ENCODE data around the gene CALM1.

The CALM1 gene

GRCh38 chr14:90407230-90407629 is 10.4 kb downstream of the CALM1 start:
- DNase-seq (ENCODE audit: insufficient read length, low spot score) (no peak), FAIRE-seq (no peak)

GRCh38 chr14:90408713-90409112 is 11.9 kb downstream of the CALM1 start:
- no peak for DNase-seq (ENCODE audit: insufficient read length, low spot score)
- peak; percentile 23 for FAIRE-seq

- no peak for DNase-seq (ENCODE audit: insufficient read length, low spot score)
- no peak for FAIRE-seq
Observed at GRCh38 chr14:90409209-90409730, 12.4 kb downstream of the CALM1 start.

- FAIRE-seq (no peak), DNase-seq (ENCODE audit: insufficient read length, low spot score) (no peak)
Observed at GRCh38 chr14:90412058-90412457, 15.2 kb downstream of the CALM1 start.

DNA sequence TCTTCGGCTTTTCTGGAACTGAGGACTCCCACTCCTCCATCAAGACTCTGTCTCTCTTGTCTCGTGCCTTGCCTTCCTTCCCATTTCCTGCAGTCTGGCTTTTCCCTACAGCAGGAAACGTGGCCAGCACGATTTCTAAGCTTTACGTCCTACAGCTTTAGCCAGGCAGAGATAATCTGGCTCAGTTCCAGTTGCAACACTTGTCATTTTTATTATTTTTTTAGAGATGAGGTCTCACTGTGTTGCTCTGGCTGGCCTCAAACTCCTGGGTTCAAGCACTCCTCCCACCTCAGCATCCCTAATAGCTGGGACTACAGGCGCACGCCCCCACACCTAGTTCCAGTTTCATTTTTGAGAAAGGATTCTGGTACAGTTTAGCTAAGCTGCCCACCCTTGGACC is 19.9 kb downstream of the CALM1 start:
- FAIRE-seq = no peak
- no peak for DNase-seq (ENCODE audit: insufficient read length, low spot score)

DNA sequence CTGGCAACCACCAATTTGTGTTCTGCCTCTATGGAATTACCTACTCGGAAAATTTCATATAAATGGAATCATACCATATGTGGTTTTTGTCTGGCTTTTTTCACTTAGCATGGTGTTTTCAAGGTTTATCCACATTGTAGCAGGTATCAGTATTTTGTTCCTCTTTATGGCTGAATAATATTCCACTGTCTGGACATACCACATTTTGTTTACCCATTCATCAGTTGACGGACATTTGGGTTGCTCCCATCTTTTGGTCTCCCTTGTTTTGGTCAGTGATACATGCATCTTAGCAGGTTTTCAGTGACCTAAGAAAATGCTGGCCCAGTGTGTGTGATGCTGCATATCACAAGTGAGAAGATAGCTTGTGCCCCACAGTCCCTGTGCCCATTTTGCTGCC is 21.2 kb downstream of the CALM1 start:
- no peak for DNase-seq (ENCODE audit: insufficient read length, low spot score)
- no peak for FAIRE-seq

DNA sequence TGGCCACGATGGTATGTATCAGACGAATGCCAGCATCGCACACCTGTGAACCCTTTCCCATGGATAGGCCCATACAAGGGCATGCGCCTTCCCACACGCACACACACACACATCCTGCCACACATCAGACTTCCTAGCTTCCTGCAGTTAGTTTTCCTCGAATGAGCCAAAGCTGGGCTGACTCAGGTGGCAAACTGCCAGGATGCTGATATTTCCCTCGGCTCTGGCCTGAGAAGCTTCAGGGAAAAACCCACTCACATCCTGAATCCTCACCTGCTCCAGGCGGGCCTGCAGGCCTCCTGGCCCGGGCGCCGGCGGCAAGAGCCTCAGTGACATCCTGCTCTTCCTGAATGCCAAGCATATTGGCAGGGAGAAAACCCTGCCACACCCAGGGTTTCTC is 22.4 kb downstream of the CALM1 start:
- FAIRE-seq = no peak
- DNase-seq (ENCODE audit: insufficient read length, low spot score) = no peak

DNA sequence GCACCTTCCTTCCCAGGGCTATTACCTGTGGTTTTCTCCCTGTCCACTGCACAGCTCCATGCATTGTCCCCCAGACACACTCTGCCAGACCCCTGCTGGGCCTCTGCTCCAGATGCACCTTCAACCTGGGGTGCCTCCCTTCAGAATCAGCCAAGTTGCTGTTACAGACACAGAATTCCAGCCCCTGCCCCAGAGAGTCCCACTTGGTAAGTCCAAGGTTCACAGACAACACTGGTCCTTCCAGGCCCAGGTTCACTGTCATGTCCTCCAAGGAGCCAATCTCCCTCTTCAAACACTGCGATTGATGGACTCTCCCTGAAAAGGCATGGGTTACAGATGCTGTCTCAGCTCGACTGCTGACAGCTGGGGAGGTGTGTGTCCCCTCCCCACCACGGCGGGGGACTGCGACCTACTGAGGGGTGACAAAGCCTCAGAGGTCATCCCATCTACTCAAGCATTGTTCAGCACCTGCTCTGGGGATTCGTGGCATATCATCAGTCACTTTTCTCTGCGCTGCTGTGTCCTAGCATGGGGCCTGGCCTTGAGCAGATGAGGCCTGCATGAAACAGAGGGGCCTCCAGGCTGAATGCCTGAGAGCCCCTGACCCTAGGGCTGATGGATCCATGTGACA is 24.3 kb downstream of the CALM1 start:
- no peak for DNase-seq (ENCODE audit: insufficient read length, low spot score)
- no peak for FAIRE-seq

GRCh38 chr14:90421632-90422020 is 24.8 kb downstream of the CALM1 start:
- FAIRE-seq = no peak
- no peak for DNase-seq (ENCODE audit: insufficient read length, low spot score)

DNA sequence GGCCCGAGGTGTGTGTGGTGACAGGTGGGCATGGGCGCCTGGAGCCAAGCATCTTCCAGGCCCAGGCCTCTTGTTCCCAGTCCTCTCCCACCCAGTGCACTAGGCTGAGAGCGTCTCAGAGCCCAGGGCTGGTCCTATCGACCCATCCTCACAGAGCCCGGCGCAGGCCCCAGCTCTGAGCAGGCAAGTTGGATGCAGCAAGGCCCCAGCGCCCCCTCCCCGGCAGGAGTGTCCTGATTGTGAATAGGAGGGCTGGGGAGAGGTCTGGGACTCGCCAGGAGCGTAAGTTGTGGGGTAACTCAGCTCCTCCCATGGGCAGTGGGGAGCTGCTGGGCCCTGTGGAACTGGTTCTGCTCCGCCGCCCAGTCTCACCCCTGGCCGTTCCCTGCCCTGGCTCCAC is 26.3 kb downstream of the CALM1 start:
- DNase-seq (ENCODE audit: insufficient read length, low spot score) (no peak), FAIRE-seq (no peak)

GRCh38 chr14:90424075-90424474 is 27.2 kb downstream of the CALM1 start:
- DNase-seq (ENCODE audit: insufficient read length, low spot score) (no peak), FAIRE-seq (no peak)

DNA sequence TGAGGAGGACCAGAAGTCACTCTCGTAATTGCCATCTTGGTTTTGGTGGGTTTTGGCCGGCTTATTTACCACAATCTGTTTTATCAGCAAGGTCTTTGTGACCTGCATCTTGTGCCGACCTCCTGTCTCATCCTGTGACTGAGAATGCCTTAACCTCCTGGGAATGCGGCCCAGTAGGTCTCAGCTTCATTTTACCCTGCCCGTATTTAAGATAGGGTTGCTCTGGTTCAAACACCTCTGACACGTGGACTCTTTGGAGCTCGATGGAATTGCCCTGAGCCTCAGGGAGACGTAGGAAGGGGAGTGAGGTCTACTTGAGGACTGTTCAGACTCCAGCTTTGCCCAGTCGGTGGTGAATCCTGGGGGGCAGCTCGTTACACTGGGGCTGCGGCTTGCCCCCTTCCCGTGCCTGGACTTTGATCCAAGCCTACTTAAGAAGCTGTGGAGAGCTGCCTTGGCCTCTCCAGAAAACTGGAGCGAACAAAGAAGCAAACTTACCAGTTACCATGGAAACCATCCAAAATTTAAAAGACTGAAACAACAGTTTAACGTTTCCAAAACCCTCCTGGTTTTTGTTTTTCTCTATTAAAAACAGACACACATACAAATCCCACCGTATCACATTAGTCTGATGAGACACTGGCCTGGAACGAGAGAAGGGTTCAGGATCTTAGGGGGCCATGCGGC is 28.0 kb downstream of the CALM1 start:
- DNase-seq (ENCODE audit: insufficient read length, low spot score) = no peak
- peak; percentile 23 for FAIRE-seq

DNA sequence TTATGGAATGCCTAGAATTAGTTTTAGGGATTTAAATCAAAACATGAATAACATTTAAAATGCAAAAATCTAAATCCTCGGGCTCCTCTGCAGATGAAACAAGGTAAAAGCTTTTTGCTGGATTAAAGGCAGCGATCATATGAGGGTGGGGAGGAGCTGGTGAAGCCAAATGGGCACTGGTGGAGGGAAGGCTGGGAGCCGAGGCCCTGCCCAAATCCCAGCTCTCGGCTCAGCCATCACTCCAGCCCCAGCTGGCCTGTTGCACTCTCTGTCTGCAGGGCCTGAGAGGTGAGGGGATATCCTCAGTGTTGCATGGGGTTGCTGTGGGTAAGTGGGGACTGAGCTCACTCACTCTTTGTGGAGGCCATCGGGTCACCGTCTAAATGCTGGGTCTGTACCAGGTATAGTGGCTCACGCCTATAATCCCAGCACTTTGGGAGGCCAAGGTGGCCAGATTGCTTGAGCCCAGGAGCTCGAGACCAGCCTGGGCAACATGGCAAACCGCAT is 28.6 kb downstream of the CALM1 start:
- no peak for FAIRE-seq
- DNase-seq (ENCODE audit: insufficient read length, low spot score) = no peak

DNA sequence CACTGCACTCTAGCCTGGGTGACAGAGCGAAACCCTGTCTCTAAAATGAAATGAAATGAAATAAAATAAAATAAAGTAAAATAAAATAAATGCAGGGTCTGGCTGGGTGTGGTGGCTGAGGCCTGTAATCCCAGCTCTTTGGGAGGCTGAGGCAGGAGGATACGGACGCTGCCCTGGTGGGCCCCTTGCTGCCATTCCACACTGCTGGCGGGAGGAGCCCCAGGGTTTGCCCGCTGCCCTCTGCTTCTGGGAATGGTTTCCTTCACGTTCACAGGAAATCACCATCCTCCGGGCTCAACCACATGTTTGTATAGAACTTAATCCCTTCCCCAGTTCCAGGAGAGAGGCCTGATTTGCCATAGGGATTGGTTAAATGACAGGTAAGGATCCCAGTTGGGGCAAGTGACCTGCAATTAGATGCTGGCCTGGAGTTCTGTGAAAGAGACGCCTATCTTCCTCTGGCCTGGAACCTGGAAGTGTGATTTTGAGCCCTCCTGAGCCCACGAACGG is 29.3 kb downstream of the CALM1 start:
- DNase-seq (ENCODE audit: insufficient read length, low spot score) = no peak
- FAIRE-seq = no peak

- no peak for DNase-seq (ENCODE audit: insufficient read length, low spot score)
- no peak for FAIRE-seq
Observed at GRCh38 chr14:90426663-90427062, 29.8 kb downstream of the CALM1 start.

- DNase-seq (ENCODE audit: insufficient read length, low spot score) (no peak), FAIRE-seq (no peak)
Observed at GRCh38 chr14:90427848-90428426, 31.1 kb downstream of the CALM1 start.

DNA sequence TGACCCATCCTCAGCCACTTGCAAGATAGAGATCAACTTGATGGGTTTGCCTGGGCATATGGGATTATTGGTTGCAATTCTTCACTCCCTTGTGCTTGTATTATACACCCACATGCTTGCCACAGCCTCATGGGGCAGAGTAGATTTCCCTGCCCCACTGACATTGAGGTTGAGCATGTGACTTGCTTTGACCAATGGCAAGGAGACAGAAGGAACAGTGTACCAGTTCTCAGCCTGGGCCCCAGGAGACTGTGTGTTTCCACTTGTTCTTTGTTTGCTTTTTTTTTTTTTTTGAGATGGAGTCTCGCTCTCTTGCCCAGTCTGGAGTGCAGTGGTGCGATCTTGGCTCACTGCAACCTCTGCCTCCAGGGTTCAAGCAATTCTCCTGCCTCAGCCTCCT is 31.8 kb downstream of the CALM1 start:
- FAIRE-seq (no peak), DNase-seq (ENCODE audit: insufficient read length, low spot score) (no peak)

DNA sequence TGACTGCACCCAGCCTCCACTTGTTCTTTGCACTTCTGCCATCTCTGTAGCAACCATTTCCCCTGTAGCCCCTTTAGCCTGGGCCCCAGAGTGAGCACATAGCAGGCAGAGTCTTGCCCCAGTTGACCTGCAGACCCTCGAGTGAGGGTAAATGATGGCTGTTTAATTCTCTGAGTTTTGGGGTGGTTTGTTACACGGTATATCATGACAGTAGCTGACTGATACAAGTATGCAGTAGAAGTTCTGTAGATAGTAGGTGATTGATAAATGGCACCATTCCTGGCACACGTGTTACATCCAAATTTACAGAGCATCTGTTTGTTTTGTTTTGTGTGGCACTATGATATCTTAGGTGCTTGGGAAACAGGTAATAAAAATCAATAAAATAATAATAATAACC is 32.4 kb downstream of the CALM1 start:
- no peak for FAIRE-seq
- DNase-seq (ENCODE audit: insufficient read length, low spot score) = no peak

- DNase-seq (ENCODE audit: insufficient read length, low spot score) (no peak), FAIRE-seq (no peak)
Observed at GRCh38 chr14:90429754-90430153, 32.9 kb downstream of the CALM1 start.

DNA sequence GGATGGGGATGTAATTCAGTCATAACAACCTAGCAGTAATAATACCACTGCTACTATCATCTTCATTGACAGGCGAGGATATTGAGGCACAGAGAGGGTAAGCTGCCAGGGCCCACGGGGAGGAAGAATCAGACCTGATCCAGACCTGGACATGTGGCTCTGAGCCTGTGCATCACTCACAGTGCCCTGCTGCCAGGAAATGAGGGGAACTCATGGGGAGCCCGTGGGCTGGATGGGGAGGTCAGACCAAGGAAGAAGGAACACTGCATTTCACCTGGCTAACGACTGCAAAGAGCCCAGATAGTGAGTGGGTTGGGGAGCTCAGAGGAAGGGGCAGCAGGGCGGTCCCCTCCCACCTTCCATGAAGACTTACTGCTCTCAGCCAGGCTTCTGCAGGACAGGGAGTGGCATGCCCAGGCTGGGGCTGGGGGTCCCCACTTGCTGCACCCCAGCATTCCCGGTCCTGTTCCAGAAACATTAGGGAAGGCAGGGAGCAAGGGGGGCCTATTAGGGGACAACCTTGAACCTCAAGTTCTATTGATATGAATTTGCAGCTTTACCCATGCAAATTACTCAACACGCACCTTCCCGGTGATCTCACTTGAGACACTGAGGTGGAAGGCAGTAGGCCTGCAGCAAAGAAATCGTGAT is 37.7 kb downstream of the CALM1 start:
- FAIRE-seq (no peak), DNase-seq (ENCODE audit: insufficient read length, low spot score) (no peak)

DNA sequence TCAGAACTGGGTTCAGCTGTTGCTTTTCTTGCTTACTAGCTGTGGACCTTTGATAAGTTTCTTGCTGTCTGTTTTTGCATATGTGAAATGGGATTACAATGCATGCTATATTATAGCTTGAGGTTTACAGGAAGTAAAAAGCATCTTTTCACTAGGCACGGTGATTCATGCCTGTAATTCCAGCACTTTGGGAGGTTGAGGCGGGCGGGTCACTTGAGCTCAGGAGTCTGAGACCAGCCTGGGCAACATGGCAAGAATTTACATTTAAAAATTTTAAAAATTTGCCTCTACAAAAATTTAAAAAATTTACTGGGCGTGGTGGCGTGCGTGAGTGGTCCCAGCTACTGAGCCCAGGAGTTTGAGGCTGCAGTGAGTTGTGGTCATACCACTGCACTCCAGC is 42.0 kb downstream of the CALM1 start:
- DNase-seq (ENCODE audit: insufficient read length, low spot score) (no peak), FAIRE-seq (no peak)

Measured in GM19239 (cell line).